Retinal pigment epithelial cell (primary cell): ENCODE data around the gene RBM39.

ENCODE experiments used
- DNase-seq: peaks from one replicate; pipeline ENCODE4 v3.0.0-alpha.2; 2010; ENCODE audit warnings: low read depth
- H3K4me3 ChIP-seq: 2 replicates; pipeline ENCODE4 v1.5.1; 2011; ENCODE audit warnings: mild to moderate bottlenecking, low read length, control low read depth, moderate library complexity
- TF ChIP-seq, protein P1 (sequence below): conservative IDR thresholded peaks from 2 replicates; pipeline ENCODE4 v1.5.1; 2011; ENCODE audit warnings: low read depth, low read length, control low read depth, inconsistent platforms

RBM39 gene

DNA sequence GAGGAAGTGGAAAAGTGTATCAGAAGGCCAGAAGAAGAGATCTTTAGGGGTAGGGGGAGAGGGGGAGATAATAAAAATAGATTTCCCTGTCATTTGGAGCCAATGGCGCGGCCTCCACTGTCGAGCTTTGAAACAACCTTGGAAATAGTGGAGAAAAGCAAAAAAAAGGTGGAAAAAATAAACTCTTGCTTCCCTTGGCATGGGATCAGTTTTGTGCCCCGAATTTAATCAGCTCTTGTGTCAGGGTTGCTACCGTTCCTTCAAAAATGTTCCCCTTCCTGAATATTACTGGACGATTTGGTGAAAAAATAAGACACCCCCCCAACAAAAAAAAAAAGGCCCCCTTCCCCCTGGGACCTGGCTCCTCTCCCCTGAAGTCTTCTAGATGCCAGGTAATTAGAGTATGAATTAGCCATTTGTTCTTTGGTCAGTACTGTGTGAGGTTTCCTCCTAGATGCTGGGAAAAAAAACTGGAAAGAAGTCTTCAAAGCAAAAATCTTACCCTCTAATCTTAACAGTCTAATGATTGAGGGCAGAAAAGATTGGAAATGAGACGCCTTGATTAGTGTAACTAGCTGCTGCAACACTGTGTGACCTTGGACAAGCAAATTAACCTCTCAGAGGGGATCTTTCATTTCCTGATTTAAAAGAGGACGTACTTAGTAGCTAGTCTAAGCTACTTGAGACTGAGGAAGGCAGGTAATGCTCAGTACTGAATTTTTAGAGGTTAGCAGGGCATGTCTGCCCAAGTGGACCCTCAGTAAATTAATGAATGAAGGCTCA is 872 bp upstream of the RBM39 start:
- H3K4me3 ChIP-seq: peak overlapping the region; percentile 59
- peak; percentile 31 for DNase-seq
- TF ChIP-seq, protein P1, sequence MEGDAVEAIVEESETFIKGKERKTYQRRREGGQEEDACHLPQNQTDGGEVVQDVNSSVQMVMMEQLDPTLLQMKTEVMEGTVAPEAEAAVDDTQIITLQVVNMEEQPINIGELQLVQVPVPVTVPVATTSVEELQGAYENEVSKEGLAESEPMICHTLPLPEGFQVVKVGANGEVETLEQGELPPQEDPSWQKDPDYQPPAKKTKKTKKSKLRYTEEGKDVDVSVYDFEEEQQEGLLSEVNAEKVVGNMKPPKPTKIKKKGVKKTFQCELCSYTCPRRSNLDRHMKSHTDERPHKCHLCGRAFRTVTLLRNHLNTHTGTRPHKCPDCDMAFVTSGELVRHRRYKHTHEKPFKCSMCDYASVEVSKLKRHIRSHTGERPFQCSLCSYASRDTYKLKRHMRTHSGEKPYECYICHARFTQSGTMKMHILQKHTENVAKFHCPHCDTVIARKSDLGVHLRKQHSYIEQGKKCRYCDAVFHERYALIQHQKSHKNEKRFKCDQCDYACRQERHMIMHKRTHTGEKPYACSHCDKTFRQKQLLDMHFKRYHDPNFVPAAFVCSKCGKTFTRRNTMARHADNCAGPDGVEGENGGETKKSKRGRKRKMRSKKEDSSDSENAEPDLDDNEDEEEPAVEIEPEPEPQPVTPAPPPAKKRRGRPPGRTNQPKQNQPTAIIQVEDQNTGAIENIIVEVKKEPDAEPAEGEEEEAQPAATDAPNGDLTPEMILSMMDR: no peak

DNA sequence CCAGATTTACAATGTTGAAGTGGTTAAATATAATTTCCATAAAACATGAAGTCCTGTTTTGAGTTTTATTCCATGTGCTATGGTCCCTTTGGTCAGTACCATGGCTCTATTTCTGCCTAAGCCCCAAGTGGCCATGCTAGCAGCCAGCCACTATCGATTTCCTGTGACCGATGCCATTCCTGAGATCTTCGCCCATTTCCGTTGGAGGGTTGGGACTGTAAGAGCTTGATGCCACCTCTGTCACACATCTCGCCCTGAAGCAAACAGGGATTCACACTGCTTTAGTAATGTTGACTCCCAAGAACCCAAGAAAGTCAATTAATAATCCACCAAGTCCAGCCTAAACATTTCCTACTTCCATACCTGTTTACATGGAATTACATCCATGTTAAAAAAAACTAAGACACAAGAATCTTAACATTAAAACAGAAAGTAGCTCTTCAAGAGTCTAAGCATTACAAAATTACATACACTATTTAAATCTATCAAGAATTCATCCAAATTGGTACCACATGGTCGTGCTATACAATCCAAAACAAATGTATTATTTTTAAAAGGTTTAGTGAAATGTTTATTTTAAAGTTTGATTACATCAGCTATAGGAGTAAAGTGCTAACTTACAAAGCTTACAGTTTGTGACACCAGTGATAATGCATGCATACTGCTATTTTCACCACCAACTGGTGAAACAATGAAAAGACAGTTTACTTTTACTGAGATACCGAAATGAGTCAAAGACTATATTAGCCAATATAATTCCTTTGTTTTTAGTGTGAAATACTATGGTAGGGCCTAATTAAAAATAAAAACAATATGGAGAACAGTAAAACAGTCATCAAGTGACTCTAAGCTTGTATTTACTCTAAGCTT is 2.5 kb downstream of the RBM39 start:
- peak overlapping the region; percentile 84 for H3K4me3 ChIP-seq
- TF ChIP-seq, protein P1: peak; percentile 24
- no peak for DNase-seq

DNA sequence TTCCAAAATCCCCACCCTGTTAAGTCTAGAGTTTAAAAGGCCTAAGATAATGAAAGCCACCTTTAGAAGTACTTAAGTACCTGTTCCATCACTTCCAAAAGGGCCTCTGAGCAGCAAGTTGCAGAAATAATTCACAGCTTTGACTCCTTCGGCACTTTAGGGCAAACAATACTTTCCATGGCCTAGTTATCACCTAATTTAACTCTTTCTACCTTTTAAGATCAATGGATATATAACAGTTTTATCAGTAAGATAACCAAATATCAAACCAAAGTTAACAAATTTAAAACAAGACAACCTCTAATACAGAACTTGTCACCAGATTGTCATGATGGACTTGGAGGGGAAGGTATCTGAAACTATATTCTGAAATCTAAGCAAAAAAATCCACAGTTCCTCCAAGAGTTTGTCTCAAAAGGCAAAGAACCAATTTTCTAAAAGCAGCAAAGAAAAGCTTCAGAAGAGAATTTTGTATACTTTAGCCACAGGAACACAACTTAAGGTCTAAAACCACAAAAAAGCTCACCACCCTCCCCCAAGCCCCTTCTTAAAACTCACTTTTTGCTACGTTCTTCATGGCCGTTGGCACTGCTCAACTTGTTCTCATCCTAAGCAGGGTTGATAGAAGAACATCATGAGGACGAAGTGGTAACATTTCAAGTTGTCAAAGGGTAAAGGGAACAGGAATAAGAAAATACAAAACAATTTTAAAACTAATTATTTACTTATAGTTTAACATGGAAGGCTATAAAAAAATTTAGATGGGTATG is 3.5 kb downstream of the RBM39 start:
- H3K4me3 ChIP-seq: no peak overlapping the region
- no peak for DNase-seq
- TF ChIP-seq, protein P1: no peak

DNA sequence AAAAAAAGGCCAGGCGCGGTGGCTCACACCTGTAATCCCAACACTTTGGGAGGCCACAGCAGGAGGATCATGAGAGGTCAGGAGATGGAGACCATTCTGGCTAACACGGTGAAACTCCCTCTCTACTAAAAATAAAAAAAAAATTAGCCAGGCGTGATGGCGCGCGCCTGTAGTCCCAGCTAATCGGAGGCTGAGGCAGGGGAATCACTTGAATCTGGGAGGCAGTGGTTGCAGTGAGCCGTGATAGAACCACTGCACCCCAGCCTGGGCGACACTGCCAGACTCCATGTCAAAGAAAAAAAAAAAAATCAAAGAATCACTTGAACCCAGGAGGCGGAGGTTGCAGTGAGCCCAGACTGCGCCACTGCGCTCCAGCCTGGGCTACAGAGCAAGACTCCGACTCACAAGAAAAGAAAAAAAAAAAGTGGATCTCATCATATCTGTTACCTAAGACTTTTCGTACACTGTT is 4.2 kb downstream of the RBM39 start:
- TF ChIP-seq, protein P1: no peak
- H3K4me3 ChIP-seq: no peak overlapping the region
- no peak for DNase-seq

DNA sequence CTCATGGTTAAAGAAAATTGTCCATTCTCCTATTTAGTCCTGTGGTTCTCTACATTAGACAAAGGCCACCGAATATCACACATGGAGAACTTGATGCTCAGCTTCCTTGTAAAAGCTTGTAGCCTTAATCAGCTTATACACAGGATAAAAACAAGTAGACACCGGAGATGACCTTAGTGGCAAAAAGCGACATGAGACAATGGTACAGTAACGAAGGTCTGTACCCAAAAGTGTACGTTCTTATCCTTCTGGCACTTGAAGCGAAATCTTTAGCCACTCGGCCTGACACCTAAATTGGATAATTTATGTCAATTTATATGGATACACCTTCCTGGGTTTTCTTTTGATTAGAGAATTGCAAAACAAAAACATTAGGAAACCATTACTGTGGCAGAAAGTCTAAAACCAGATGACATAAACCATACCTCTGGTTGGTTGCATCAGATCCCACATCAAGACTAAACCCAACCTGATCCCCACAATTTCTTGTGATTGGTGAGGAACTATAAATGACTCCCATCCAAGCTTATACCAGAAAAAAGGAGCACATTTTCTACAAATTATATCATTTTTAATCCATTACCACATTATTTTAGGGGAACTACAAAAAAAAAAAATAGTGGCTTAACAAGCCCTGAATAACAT is 6.1 kb downstream of the RBM39 start:
- DNase-seq: no peak
- peak overlapping the region; percentile 3 for H3K4me3 ChIP-seq
- TF ChIP-seq, protein P1: no peak
